ENCODE results near the gene ASPSCR1. TPM values are rescaled to one million over a fixed set of nuclear protein-coding genes. Genes with fewer than 3 reads are reported as not detected.

Gene ASPSCR1
- total and polyA plus RNA-seq, 3 donors from 2014 or later: 40.5 to 49.7 (median 46.2) TPM

GRCh38 chr17:82021900-82022309 is 44.5 kb downstream of the ASPSCR1 start:
- H3K27ac ChIP-seq: no peak overlapping the region
- H3K4me3 ChIP-seq: peak overlapping the region; percentile 69 to 71
- H3K36me3 ChIP-seq (ENCODE audit: low read depth, missing control alignments): no peaks in the 10 kb centered on the region
- H3K4me1 ChIP-seq: peaks cover 19% of the 10 kb centered on the region
- TF ChIP-seq CTCF (IDR thresholded peaks at IDR 0.05): no peak
- no peak for TF ChIP-seq POLR2A (IDR thresholded peaks at IDR 0.05)
- intact Hi-C loops (cut with DNase I; ENCODE audit: low total_unique reads): loop anchor here (5.0 kb wide), 1 partner anchor 60 kb away; the partner anchor contains the start of gene NOTUM
- 2 to 9% methylated on average over 8 to 10 of the region's 10 CpGs for WGBS, 2 donors
- no peaks in the 10 kb centered on the region for H3K27me3 ChIP-seq
- H3K9me3 ChIP-seq: no peaks in the 10 kb centered on the region
- DNase-seq: no peak

GRCh38 chr17:82022310-82022980 is 45.0 kb downstream of the ASPSCR1 start, which contains the start of gene CENPX:
Gene CENPX, minus strand, starts transcription at chr17:82022878. Its CDS starts 17 bp downstream, at chr17:82022861.
- Histone ChIP-seq H3K4me3 (peak within 1 kb of the TSS; percentile 69 to 71), H3K9me3 (no peaks in the 10 kb centered on the region), H3K27me3 (no peaks in the 10 kb centered on the region), H3K4me1 (peaks cover 19% of the 10 kb centered on the region), H3K36me3 (ENCODE audit: low read depth, missing control alignments) (no peaks in the 10 kb centered on the region), H3K27ac (peak within 1 kb of the TSS in 1 of 2 donors; percentile 36)
- no peak for DNase-seq
- intact Hi-C loops (cut with DNase I; ENCODE audit: low total_unique reads): loop anchor here (5.0 kb wide), 1 partner anchor 60 kb away; the partner anchor contains the start of gene NOTUM
- TF ChIP-seq CTCF (IDR thresholded peaks at IDR 0.05): no peak
- no peak for TF ChIP-seq POLR2A (IDR thresholded peaks at IDR 0.05)
- 1% methylated on average over 30 to 55 of the region's 64 CpGs for WGBS, 2 donors

DNA sequence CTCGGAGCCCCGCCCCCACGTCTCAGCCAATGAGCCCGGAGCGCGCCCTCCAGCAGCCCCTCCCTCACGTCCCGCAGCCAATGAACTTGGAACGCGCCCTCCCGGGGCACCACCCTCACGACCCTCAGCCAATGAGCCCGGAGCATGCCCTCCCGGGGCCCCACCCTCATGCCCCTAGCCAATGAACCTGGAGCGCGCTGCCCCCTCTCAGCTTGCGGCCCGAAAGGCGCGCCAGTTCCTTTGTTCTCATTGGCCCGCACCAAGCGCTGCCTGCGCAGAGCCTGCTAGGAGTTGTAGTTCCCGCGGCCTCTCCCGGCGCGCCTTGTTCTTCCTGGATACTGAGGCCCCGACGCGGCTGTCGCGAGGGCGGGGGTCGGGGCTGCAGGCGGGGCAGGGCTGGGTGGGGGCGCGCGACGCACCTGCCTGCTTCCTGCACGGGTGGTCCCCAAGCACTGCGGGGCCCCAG is 45.6 kb downstream of the ASPSCR1 start, which contains the start of gene LRRC45:
LRRC45 (plus strand) TSS at position 325 of the 466 bp plus-strand sequence. CDS start 339 bp downstream, outside the sequence.
- WGBS, 2 donors: 2% methylated on average over 23 of the region's 42 CpGs; no CpG with 5 or more reads in 1 of the 2 donors
- peak within 1 kb of the TSS in 1 of 2 donors; percentile 36 for H3K27ac ChIP-seq
- intact Hi-C loops (cut with DNase I; ENCODE audit: low total_unique reads): loop anchor here (5.0 kb wide), 1 partner anchor 61 kb away; the partner anchor contains the start of gene NOTUM
- peak; percentile 100 for DNase-seq
- peaks cover 19% of the 10 kb centered on the region for H3K4me1 ChIP-seq
- H3K36me3 ChIP-seq (ENCODE audit: low read depth, missing control alignments): no peaks in the 10 kb centered on the region
- no peak for TF ChIP-seq CTCF (IDR thresholded peaks at IDR 0.05)
- TF ChIP-seq POLR2A (IDR thresholded peaks at IDR 0.05): no peak
- H3K4me3 ChIP-seq: peak within 1 kb of the TSS; percentile 69 to 71
- no peaks in the 10 kb centered on the region for H3K27me3 ChIP-seq
- no peaks in the 10 kb centered on the region for H3K9me3 ChIP-seq

DNA sequence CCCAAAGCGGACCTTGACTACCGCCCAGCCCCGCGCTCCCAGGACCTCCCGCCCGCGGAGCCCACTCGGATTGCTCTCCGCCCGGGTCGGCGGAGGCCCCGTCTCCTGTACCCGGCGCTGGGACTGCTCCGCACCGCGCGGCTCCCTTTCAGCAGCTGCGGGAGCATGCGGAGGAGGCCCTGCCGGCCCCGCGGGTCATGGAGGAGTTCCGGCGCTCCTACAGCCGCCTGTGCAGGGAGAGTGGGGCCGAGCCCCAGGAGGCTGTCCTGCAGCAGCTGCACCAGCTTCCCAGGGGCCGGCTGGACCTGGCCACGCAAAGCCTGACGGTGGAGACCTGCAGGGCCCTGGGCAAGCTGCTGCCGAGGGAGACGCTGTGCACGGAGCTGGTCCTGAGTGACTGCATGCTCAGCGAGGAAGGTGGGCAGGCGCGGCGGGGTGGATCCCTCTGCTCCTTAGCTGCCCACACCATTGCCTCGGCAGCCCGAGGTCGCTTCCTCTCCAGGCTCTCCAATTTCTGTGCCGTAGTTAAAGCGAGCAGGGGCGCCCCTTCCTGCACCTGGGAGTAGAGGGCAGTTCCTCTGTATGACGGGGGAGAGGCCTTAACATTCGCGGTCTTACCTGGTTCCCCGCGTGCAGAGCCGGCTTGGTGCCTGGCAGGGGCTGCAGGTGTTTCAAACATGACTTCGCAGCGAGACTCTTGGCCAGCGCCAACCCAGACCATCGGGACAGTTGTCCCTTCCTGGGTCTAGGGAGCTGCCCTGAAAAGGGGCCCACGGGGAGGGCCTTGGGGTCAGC is 46.2 kb downstream of the ASPSCR1 start:
- no peak for TF ChIP-seq CTCF (IDR thresholded peaks at IDR 0.05)
- Histone ChIP-seq H3K27ac (no peak overlapping the region), H3K27me3 (no peaks in the 10 kb centered on the region), H3K4me3 (peak overlapping the region; percentile 54 to 68), H3K4me1 (peaks cover 19% of the 10 kb centered on the region), H3K36me3 (ENCODE audit: low read depth, missing control alignments) (no peaks in the 10 kb centered on the region), H3K9me3 (no peaks in the 10 kb centered on the region)
- no peak for DNase-seq
- intact Hi-C loops (cut with DNase I; ENCODE audit: low total_unique reads): loop anchor here (5.0 kb wide), 1 partner anchor 61 kb away; the partner anchor contains the start of gene NOTUM
- 8 to 11% methylated on average over 17 to 37 of the region's 55 CpGs for WGBS, 2 donors

All from testis (tissue), 3 donors.